SK-N-SH treated with all-trans-retinoic acid at 6 μM for 48 hours (cell line): Measurements from ENCODE around the gene SEMA4C.

Source experiments
- ARNTL ChIP-seq: fragments of 450-650 bp; formaldehyde crosslinking; IDR thresholded peaks from 2 replicates; pipeline ENCODE4 v1.5.0; 2020; ENCODE audit warnings: low read depth, mild to moderate bottlenecking, moderate library complexity, borderline replicate concordance
- BACH2 ChIP-seq: fragments of 250-450 bp; sonication (Bioruptor Pico); IDR thresholded peaks from 2 replicates; pipeline ENCODE4 v1.9.0; 2021; ENCODE audit warnings: mild to moderate bottlenecking, borderline replicate concordance
- CSDC2 ChIP-seq: fragments of 250-450 bp; sonication (Bioruptor Pico); IDR thresholded peaks from 2 replicates; pipeline ENCODE4 v1.5.0; 2020; ENCODE audit warnings: mild to moderate bottlenecking, moderate library complexity
- ZFP30 ChIP-seq: fragments of 450-650 bp; formaldehyde crosslinking; IDR thresholded peaks from 2 replicates; pipeline ENCODE4 v1.5.0; 2022; ENCODE audit warnings: mild to moderate bottlenecking, moderate library complexity
- TF ChIP-seq, protein P1 (sequence below): fragments of 250-450 bp; sonication (Bioruptor Pico); IDR thresholded peaks from 2 replicates; pipeline ENCODE4 v1.5.1; 2020; ENCODE audit warnings: low read depth, mild to moderate bottlenecking, moderate library complexity
- TF ChIP-seq, protein P2 (sequence below): fragments of 250-450 bp; sonication (Bioruptor Pico); IDR thresholded peaks from 2 replicates; pipeline ENCODE4 v1.8.0; 2020; ENCODE audit warnings: mild to moderate bottlenecking, moderate library complexity, borderline replicate concordance

DNA sequence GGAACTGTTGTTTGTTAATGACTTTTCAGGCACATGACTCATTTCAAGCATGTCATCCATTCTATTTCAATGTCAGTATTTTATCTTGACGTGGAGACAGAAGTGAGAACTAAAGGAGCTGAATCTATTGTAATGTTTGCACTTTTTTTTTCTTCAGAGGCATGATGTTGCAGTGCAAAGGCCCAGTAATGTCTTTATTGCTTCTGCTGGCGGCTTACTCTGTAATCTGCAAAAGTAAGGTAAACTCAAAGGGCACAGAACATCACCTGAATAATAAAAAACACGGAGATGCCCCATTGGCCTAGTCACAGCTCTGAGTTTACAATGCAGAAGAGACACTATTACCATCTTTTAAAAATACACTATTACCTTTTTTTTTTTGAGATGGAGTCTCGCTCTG, 56.2 kb downstream of the SEMA4C start:
- TF ChIP-seq, protein P1, sequence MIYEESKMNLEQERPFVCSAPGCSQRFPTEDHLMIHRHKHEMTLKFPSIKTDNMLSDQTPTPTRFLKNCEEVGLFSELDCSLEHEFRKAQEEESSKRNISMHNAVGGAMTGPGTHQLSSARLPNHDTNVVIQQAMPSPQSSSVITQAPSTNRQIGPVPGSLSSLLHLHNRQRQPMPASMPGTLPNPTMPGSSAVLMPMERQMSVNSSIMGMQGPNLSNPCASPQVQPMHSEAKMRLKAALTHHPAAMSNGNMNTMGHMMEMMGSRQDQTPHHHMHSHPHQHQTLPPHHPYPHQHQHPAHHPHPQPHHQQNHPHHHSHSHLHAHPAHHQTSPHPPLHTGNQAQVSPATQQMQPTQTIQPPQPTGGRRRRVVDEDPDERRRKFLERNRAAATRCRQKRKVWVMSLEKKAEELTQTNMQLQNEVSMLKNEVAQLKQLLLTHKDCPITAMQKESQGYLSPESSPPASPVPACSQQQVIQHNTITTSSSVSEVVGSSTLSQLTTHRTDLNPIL (CRISPR knock-in tag): no peak
- no peak for TF ChIP-seq BACH2 (CRISPR knock-in tag)
- TF ChIP-seq CSDC2 (CRISPR knock-in tag): no peak
- TF ChIP-seq ZFP30 (CRISPR knock-in tag): no peak
- TF ChIP-seq, protein P2, sequence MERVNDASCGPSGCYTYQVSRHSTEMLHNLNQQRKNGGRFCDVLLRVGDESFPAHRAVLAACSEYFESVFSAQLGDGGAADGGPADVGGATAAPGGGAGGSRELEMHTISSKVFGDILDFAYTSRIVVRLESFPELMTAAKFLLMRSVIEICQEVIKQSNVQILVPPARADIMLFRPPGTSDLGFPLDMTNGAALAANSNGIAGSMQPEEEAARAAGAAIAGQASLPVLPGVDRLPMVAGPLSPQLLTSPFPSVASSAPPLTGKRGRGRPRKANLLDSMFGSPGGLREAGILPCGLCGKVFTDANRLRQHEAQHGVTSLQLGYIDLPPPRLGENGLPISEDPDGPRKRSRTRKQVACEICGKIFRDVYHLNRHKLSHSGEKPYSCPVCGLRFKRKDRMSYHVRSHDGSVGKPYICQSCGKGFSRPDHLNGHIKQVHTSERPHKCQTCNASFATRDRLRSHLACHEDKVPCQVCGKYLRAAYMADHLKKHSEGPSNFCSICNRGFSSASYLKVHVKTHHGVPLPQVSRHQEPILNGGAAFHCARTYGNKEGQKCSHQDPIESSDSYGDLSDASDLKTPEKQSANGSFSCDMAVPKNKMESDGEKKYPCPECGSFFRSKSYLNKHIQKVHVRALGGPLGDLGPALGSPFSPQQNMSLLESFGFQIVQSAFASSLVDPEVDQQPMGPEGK (CRISPR knock-in tag): no peak
- no peak for TF ChIP-seq ARNTL (CRISPR knock-in tag)
